Calu3 (cell line): ENCODE measurements around the gene PCNX4. TPM values are rescaled to one million over a fixed set of nuclear protein-coding genes. Genes with fewer than 3 reads are reported as not detected.

Experiments used
- BruUV-seq: library from RNA; stranded (reverse); fragments of 400-500 nt; replicated peaks from 2 replicates; lab custom pipeline; 2021; lab: Mats Ljungman, UMichigan
- CTCF ChIA-PET: fragments of 300-600 bp; sonication (Branson Sonifier 250); formaldehyde crosslinking; loops from one replicate; lab custom pipeline; 2022; ENCODE audit warnings: antibody characterized with exemption; lab: Charles Lee
- DNase-seq: peaks from one replicate; pipeline ENCODE4 v3.0.0; 2022
- H3K27ac Mint-ChIP-seq: one replicate; pipeline ENCODE4 v1.8.0; 2022; ENCODE audit warnings: mixed read lengths; ENCODE audit not compliant: unreplicated experiment
- H3K27me3 Mint-ChIP-seq: one replicate; pipeline ENCODE4 v1.8.0; 2022; ENCODE audit warnings: mixed read lengths; ENCODE audit not compliant: unreplicated experiment
- H3K36me3 Mint-ChIP-seq: one replicate; pipeline ENCODE4 v1.8.0; 2022; ENCODE audit warnings: mild to moderate bottlenecking, moderate library complexity, mixed read lengths; ENCODE audit not compliant: insufficient read depth, unreplicated experiment
- H3K4me1 Mint-ChIP-seq: one replicate; pipeline ENCODE4 v1.8.0; 2022; ENCODE audit warnings: mild to moderate bottlenecking, low read depth, mixed read lengths; ENCODE audit not compliant: unreplicated experiment
- H3K4me3 Mint-ChIP-seq: one replicate; pipeline ENCODE4 v1.8.0; 2022; ENCODE audit warnings: mild to moderate bottlenecking, low read depth, moderate library complexity, mixed read lengths; ENCODE audit not compliant: unreplicated experiment
- H3K9me3 Mint-ChIP-seq: one replicate; pipeline ENCODE4 v1.8.0; 2022; ENCODE audit warnings: low read depth, mixed read lengths; ENCODE audit not compliant: unreplicated experiment
- intact Hi-C: fragments of 100-400 bp; cut with micrococcal nuclease; formaldehyde crosslinking; loops from one replicate; pipeline ENCODE4 v1.10.0; 2022; ENCODE audit not compliant: unreplicated experiment
- total RNA-seq: library from RNA; stranded (reverse); gene quantifications from 2 replicates; pipeline ENCODE4 v1.2.3, GENCODE V29; 2022
- TF ChIP-seq, protein P1 (sequence below): fragments of 200-600 bp; IDR thresholded peaks from one replicate; pipeline ENCODE4 v1.8.0; 2022; ENCODE audit warnings: antibody characterized with exemption; ENCODE audit not compliant: unreplicated experiment

Gene PCNX4
- total RNA-seq, 1 experiment from 2014 or later = 40.1 TPM

DNA sequence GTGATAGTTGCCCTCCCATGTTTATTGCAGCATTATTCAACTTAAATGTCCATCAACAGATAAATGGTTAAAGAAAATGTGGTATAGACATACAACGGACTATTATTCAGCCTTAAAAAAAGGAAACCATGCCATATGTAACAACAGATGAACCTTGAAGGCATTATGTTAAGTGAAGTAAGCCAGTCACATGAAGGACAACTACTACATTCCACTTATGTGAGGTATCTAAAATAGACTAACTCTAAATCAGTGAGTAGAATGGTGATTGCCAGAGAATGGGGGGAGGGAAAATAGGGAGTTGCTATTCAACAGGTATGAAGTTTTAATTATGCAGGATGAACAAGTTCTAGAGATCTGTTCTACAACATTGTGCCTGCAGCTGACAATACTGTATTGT, 10.1 kb downstream of the PCNX4 start:
- intact Hi-C loops = no loop called here
- H3K4me1 Mint-ChIP-seq = no peaks in the 10 kb centered on the region
- H3K36me3 Mint-ChIP-seq = no peaks in the 10 kb centered on the region
- H3K9me3 Mint-ChIP-seq = no peaks in the 10 kb centered on the region
- DNase-seq = no peak
- H3K27me3 Mint-ChIP-seq = no peaks in the 10 kb centered on the region
- TF ChIP-seq, protein P1, sequence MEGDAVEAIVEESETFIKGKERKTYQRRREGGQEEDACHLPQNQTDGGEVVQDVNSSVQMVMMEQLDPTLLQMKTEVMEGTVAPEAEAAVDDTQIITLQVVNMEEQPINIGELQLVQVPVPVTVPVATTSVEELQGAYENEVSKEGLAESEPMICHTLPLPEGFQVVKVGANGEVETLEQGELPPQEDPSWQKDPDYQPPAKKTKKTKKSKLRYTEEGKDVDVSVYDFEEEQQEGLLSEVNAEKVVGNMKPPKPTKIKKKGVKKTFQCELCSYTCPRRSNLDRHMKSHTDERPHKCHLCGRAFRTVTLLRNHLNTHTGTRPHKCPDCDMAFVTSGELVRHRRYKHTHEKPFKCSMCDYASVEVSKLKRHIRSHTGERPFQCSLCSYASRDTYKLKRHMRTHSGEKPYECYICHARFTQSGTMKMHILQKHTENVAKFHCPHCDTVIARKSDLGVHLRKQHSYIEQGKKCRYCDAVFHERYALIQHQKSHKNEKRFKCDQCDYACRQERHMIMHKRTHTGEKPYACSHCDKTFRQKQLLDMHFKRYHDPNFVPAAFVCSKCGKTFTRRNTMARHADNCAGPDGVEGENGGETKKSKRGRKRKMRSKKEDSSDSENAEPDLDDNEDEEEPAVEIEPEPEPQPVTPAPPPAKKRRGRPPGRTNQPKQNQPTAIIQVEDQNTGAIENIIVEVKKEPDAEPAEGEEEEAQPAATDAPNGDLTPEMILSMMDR = no peak
- H3K4me3 Mint-ChIP-seq = no peak overlapping the region
- no peak overlapping the region for H3K27ac Mint-ChIP-seq
- CTCF ChIA-PET = no interaction called here
- no TSS peak for BruUV-seq

DNA sequence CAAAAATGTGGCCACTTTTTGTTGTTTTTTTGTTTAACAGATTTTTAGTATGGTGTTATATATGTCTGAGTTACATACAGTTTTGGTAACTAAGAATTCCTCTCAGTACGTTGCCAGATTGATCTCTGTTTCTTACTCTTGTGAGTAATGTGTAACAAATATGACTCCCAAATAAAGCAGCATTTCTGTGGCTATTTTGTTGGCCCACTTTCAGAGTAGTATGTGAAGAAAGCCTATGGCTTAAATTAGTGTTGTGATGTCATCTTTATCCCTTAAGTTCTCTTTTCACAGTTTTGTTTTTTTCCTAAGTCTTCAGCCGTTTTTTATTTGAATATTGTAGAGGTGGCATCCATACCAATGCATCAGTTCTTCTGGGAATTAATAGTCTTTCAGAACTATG, 10.7 kb downstream of the PCNX4 start:
- H3K36me3 Mint-ChIP-seq = no peaks in the 10 kb centered on the region
- no peaks in the 10 kb centered on the region for H3K4me1 Mint-ChIP-seq
- H3K27me3 Mint-ChIP-seq = no peaks in the 10 kb centered on the region
- no TSS peak for BruUV-seq
- DNase-seq = no peak
- intact Hi-C loops = no loop called here
- H3K4me3 Mint-ChIP-seq = no peak overlapping the region
- no peak overlapping the region for H3K27ac Mint-ChIP-seq
- no peaks in the 10 kb centered on the region for H3K9me3 Mint-ChIP-seq
- TF ChIP-seq, protein P1 = no peak
- CTCF ChIA-PET = no interaction called here

DNA sequence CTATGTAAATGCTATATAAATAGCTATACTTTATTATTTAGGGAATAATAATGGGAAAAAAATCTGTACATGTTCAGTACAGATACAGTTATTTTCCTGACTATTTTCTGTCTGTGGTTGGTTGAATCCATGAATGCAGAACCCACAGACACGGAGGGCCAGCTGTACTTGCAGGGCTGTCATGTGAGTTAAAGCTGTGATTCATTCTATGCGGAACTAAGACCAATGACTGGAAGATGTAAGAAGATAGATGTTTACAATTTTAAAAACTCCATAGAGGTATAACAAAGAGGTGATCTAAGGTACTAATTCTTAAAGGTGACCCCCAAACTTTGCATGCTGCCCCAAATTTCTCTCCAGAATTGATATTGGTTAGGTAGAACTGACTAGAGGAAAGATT, 14.6 kb downstream of the PCNX4 start:
- CTCF ChIA-PET = interaction anchor here (0.7 kb wide), 1 partner anchor 212 kb away, joined by 3 read pairs; no protein-coding TSS in a partner anchor

DNA sequence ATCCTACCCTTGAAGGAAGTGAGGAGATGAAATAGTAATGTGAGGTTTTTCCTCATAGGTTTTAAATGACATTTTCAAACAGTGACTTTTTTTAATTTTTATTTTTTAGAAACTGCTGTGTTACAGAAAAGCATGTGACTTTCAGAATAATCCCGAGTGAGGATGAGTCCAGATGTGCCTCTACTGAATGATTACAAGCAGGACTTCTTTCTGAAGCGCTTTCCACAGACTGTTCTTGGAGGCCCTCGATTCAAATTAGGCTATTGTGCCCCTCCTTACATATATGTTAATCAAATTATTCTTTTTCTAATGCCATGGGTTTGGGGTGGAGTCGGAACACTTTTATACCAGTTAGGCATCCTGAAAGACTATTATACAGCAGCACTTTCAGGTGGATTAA, 15.8 kb downstream of the PCNX4 start:
- Mint-ChIP-seq H3K27me3 (no peaks in the 10 kb centered on the region), H3K4me3 (no peak overlapping the region), H3K36me3 (peaks cover 5% of the 10 kb centered on the region), H3K4me1 (no peaks in the 10 kb centered on the region), H3K9me3 (no peaks in the 10 kb centered on the region), H3K27ac (no peak overlapping the region)
- intact Hi-C loops = no loop called here
- TF ChIP-seq, protein P1 = no peak
- DNase-seq = no peak
- BruUV-seq = no TSS peak
- CTCF ChIA-PET = no interaction called here

More for the DNA sequence above, 14.6 kb downstream of the PCNX4 start:
- intact Hi-C loops = no loop called here
- H3K27ac Mint-ChIP-seq = no peak overlapping the region
- H3K9me3 Mint-ChIP-seq = no peaks in the 10 kb centered on the region
- no peak for DNase-seq
- TF ChIP-seq, protein P1 = no peak
- no peak overlapping the region for H3K4me3 Mint-ChIP-seq
- no peaks in the 10 kb centered on the region for H3K4me1 Mint-ChIP-seq
- H3K27me3 Mint-ChIP-seq = no peaks in the 10 kb centered on the region
- H3K36me3 Mint-ChIP-seq = peaks cover 5% of the 10 kb centered on the region
- BruUV-seq = no TSS peak
